ENCODE data around the gene TCERG1L. TPM values are rescaled to one million over a fixed set of nuclear protein-coding genes. Genes with fewer than 3 reads are reported as not detected.

The TCERG1L gene
- total RNA-seq, 1 experiment from 2014 or later: not detected

DNA sequence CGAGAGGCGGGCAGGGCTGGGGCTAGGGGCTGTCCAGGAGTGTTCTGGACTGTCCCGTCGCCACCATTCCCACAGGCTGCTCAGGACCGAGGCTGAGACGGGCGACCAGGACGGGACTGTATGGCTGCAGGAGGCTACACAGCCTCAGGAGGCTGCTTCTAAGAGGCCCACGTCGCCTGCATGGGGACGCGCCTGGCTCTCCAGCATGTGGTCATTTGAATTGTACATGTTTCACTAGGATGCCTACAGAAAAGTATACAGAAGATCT lies 216.3 kb downstream of the TCERG1L start:
- no peaks in the 10 kb centered on the region for H3K36me3 ChIP-seq (ENCODE audit: low read depth)
- POLR2A ChIA-PET (ENCODE audit: unreplicated experiment): no interaction called here
- no peak for DNase-seq
- intact Hi-C loops (cut with micrococcal nuclease; ENCODE audit: unreplicated experiment): no loop called here
- BruUV-seq (replicated peaks): no TSS peak
- no peak overlapping the region for H3K27ac ChIP-seq
- no peaks in the 10 kb centered on the region for H3F3A ChIP-seq (ENCODE audit: insufficient read depth, low read depth)
- TF ChIP-seq EZH2 (IDR thresholded peaks at IDR 0.05; ENCODE audit: low read depth): no peak
- TF ChIP-seq, protein P1, sequence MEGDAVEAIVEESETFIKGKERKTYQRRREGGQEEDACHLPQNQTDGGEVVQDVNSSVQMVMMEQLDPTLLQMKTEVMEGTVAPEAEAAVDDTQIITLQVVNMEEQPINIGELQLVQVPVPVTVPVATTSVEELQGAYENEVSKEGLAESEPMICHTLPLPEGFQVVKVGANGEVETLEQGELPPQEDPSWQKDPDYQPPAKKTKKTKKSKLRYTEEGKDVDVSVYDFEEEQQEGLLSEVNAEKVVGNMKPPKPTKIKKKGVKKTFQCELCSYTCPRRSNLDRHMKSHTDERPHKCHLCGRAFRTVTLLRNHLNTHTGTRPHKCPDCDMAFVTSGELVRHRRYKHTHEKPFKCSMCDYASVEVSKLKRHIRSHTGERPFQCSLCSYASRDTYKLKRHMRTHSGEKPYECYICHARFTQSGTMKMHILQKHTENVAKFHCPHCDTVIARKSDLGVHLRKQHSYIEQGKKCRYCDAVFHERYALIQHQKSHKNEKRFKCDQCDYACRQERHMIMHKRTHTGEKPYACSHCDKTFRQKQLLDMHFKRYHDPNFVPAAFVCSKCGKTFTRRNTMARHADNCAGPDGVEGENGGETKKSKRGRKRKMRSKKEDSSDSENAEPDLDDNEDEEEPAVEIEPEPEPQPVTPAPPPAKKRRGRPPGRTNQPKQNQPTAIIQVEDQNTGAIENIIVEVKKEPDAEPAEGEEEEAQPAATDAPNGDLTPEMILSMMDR (conservative IDR thresholded peaks at IDR 0.05): no peak
- H3K9me3 ChIP-seq (ENCODE audit: insufficient read depth, low read depth): no peaks in the 10 kb centered on the region
- H3K4me2 ChIP-seq: no peak overlapping the region
- CTCF ChIA-PET: no interaction called here
- no peaks in the 10 kb centered on the region for H3K4me1 ChIP-seq (replicated peaks; ENCODE audit: insufficient read depth)
- no peaks in the 10 kb centered on the region for H3K9me2 ChIP-seq (ENCODE audit: insufficient read depth)
- no peak overlapping the region for H2AFZ ChIP-seq
- H3K27me3 ChIP-seq (ENCODE audit: insufficient read depth, low read depth): peaks cover 48% of the 10 kb centered on the region
- no peak overlapping the region for H3K4me3 ChIP-seq
- no peaks in the 10 kb centered on the region for H4K20me1 ChIP-seq (ENCODE audit: insufficient read depth)
- no peaks in the 10 kb centered on the region for H3K79me2 ChIP-seq (ENCODE audit: low read depth)

DNA sequence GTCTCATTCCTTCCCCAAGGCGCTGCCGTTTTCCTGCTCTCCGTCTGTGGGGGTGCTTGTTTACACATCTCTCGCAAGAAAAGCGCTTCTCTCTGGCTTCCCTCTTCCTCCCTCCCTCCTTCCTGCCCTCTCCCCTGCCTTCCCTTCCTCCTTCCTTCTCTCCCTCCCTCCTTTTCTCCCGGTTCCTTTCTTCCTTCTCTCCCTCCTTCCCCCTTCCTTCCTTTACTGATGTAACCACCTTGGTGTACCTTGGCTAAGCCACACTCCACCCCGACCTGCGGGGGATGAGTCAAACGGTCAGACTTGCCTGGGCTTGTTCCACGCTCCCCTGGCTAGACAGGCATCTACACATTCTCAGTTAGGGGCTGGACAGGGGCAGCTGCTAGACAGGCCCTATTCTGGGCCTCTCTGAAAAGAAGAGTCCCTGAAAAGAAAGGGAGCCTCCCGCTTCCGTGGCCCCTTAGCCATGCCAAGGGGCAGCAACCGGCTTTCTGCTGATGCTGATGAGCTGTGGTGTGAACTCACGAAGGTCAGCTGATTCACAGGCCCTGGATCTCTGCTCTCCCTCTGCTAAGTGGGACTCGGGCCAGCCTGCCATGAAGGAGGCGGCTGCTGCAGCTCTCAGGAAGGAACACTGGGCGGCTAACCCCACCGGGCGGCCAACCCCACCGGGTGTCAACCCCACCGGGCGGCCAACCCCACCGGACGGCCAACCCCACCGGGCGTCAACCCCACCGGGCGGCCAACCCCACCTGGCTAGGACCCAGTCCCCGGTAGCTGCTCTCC lies 216.8 kb downstream of the TCERG1L start:
- no peaks in the 10 kb centered on the region for H3K79me2 ChIP-seq (ENCODE audit: low read depth)
- CTCF ChIA-PET: no interaction called here
- POLR2A ChIA-PET (ENCODE audit: unreplicated experiment): no interaction called here
- no peak overlapping the region for H3K27ac ChIP-seq
- no peaks in the 10 kb centered on the region for H3K9me2 ChIP-seq (ENCODE audit: insufficient read depth)
- intact Hi-C loops (cut with micrococcal nuclease; ENCODE audit: unreplicated experiment): no loop called here
- peaks cover 53% of the 10 kb centered on the region for H3K27me3 ChIP-seq (ENCODE audit: insufficient read depth, low read depth)
- no peaks in the 10 kb centered on the region for H3K4me1 ChIP-seq (replicated peaks; ENCODE audit: insufficient read depth)
- no peaks in the 10 kb centered on the region for H3F3A ChIP-seq (ENCODE audit: insufficient read depth, low read depth)
- BruUV-seq (replicated peaks): no TSS peak
- TF ChIP-seq, protein P1 (conservative IDR thresholded peaks at IDR 0.05): no peak
- no peak for TF ChIP-seq EZH2 (IDR thresholded peaks at IDR 0.05; ENCODE audit: low read depth)
- no peak overlapping the region for H2AFZ ChIP-seq
- no peaks in the 10 kb centered on the region for H4K20me1 ChIP-seq (ENCODE audit: insufficient read depth)
- H3K36me3 ChIP-seq (ENCODE audit: low read depth): no peaks in the 10 kb centered on the region
- DNase-seq: no peak
- H3K4me3 ChIP-seq: no peak overlapping the region
- H3K4me2 ChIP-seq: no peak overlapping the region
- H3K9me3 ChIP-seq (ENCODE audit: insufficient read depth, low read depth): no peaks in the 10 kb centered on the region

DNA sequence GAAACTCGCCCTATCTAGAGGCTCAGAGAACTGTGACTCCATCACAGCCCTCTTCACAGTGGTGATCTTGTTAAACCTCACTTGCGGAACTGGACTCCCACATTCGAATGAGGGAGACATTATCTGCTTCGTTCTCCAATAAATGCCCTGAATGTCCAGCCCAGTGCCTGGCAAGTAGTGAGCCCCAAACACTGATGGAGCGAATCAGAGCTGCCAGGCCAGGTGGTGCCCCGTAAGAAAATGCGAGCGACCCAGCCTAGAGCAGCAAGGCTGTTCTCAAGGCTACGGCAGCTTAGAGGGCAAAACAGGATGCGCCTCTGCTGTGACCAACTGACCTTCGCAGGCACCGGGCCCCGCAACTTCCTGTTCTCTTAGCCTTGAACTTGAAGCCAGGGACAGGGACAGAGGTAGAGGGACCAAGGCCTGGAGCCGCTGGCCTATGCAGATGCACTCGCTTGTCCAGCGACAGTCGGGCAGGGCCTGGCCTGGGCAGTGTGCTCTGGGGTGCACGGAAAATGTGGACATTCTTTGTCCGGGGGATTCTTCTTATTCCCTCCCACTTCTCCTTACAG lies 217.6 kb downstream of the TCERG1L start:
- no peak for DNase-seq
- H3K9me2 ChIP-seq (ENCODE audit: insufficient read depth): no peaks in the 10 kb centered on the region
- no peak for TF ChIP-seq EZH2 (IDR thresholded peaks at IDR 0.05; ENCODE audit: low read depth)
- TF ChIP-seq, protein P1 (conservative IDR thresholded peaks at IDR 0.05): no peak
- H3F3A ChIP-seq (ENCODE audit: insufficient read depth, low read depth): no peaks in the 10 kb centered on the region
- H3K4me2 ChIP-seq: no peak overlapping the region
- H4K20me1 ChIP-seq (ENCODE audit: insufficient read depth): no peaks in the 10 kb centered on the region
- no peak overlapping the region for H3K4me3 ChIP-seq
- no peaks in the 10 kb centered on the region for H3K4me1 ChIP-seq (replicated peaks; ENCODE audit: insufficient read depth)
- H3K27ac ChIP-seq: no peak overlapping the region
- no peaks in the 10 kb centered on the region for H3K79me2 ChIP-seq (ENCODE audit: low read depth)
- BruUV-seq (replicated peaks): no TSS peak
- intact Hi-C loops (cut with micrococcal nuclease; ENCODE audit: unreplicated experiment): no loop called here
- H2AFZ ChIP-seq: no peak overlapping the region
- H3K36me3 ChIP-seq (ENCODE audit: low read depth): no peaks in the 10 kb centered on the region
- H3K9me3 ChIP-seq (ENCODE audit: insufficient read depth, low read depth): no peaks in the 10 kb centered on the region
- ChIA-PET POLR2A (ENCODE audit: unreplicated experiment) (no interaction called here), CTCF (no interaction called here)
- peaks cover 61% of the 10 kb centered on the region for H3K27me3 ChIP-seq (ENCODE audit: insufficient read depth, low read depth)

Measured in PC-9 (cell line).